Measurements from ENCODE around the gene UBP1. TPM values are rescaled to one million over a fixed set of nuclear protein-coding genes. Genes with fewer than 3 reads are reported as not detected.

UBP1 gene
- total and polyA plus RNA-seq, 9 of the 15 experiments (the other 6 are each of a cell fraction or from before 2014, with no cell fraction given), result 13.6 to 143 (median 79.6) TPM

DNA sequence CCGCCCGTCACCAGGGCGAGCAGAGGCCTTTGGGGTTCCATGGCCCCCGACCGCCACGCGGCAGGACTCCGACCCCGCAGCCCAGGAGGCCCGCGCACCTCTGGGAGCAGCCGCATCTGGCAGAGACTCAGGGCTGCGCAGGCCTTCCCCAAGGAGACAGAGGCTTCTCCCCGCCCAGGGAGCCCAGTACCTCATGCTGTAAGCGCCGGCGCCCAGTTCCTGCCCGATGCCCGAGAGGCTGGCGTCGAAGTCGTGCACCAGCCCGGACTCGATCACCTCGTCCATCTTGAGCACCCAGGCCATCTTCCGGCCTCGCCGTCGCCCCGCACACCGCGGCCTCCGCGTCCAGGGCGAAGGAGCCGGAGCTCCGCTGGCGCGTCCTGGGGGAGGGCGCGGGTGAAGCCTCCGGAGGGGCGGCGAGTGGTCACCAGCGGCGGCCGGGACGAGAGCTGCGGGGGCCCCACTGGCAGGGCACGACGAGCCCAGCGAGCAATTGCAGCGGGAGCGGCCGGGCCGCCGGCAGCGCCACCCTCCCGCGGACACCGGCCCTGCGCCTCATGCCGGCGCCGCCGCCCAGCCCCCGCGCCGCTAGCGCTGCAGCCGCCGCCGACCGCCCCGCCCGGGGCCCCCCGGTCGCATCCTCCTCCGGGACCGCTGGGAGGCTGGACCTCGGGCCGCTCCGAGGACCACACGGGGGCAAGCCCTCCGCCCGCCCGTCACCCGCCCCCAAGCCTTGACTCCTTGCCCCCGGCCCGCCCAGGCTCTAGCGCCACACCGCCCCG lies 468 bp downstream of the UBP1 start:
- CTCF ChIA-PET (ENCODE audit: low intra/inter-chr PET ratio), result interaction anchor here (0.9 kb wide), 1 partner anchor 307 kb away, joined by 3 read pairs; no protein-coding TSS in a partner anchor
- no peak for FAIRE-seq
- peaks cover 51% of the 10 kb centered on the region for H3K79me2 ChIP-seq (ENCODE audit: control insufficient read depth, insufficient read depth, low read length)
- TF ChIP-seq ZNF780A (CRISPR knock-in tag; IDR thresholded peaks at IDR 0.05) (no peak), NFRKB (IDR thresholded peaks at IDR 0.05; ENCODE audit: low read depth) (no peak), SIRT6 (IDR thresholded peaks at IDR 0.05; ENCODE audit: low read depth, low read length) (no peak), ZC3H8 (IDR thresholded peaks at IDR 0.05) (no peak), SRSF9 (IDR thresholded peaks at IDR 0.05; ENCODE audit: borderline replicate concordance, low read depth, low read length) (no peak), NR2F6 (CRISPR knock-in tag; IDR thresholded peaks at IDR 0.05) (no peak), GATAD2B (IDR thresholded peaks at IDR 0.05; ENCODE audit: borderline replicate concordance) (peak; percentile 93), BRF1 (IDR thresholded peaks at IDR 0.05; ENCODE audit: borderline replicate concordance, extremely low read depth, insufficient read length) (no peak), RFX7 (CRISPR knock-in tag; IDR thresholded peaks at IDR 0.05) (no peak), LCOR (CRISPR knock-in tag; IDR thresholded peaks at IDR 0.05) (no peak), PPARD (CRISPR knock-in tag; IDR thresholded peaks at IDR 0.05) (no peak)
- TF ChIP-seq, protein P1, sequence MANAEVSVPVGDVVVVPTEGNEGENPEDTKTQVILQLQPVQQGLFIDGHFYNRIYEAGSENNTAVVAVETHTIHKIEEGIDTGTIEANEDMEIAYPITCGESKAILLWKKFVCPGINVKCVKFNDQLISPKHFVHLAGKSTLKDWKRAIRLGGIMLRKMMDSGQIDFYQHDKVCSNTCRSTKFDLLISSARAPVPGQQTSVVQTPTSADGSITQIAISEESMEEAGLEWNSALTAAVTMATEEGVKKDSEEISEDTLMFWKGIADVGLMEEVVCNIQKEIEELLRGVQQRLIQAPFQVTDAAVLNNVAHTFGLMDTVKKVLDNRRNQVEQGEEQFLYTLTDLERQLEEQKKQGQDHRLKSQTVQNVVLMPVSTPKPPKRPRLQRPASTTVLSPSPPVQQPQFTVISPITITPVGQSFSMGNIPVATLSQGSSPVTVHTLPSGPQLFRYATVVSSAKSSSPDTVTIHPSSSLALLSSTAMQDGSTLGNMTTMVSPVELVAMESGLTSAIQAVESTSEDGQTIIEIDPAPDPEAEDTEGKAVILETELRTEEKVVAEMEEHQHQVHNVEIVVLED (CRISPR knock-in tag; IDR thresholded peaks at IDR 0.05), result no peak
- TF ChIP-seq, protein P2, sequence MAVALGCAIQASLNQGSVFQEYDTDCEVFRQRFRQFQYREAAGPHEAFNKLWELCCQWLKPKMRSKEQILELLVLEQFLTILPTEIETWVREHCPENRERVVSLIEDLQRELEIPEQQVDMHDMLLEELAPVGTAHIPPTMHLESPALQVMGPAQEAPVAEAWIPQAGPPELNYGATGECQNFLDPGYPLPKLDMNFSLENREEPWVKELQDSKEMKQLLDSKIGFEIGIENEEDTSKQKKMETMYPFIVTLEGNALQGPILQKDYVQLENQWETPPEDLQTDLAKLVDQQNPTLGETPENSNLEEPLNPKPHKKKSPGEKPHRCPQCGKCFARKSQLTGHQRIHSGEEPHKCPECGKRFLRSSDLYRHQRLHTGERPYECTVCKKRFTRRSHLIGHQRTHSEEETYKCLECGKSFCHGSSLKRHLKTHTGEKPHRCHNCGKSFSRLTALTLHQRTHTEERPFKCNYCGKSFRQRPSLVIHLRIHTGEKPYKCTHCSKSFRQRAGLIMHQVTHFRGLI (CRISPR knock-in tag; IDR thresholded peaks at IDR 0.05), result no peak
- TF ChIP-seq, protein P3, sequence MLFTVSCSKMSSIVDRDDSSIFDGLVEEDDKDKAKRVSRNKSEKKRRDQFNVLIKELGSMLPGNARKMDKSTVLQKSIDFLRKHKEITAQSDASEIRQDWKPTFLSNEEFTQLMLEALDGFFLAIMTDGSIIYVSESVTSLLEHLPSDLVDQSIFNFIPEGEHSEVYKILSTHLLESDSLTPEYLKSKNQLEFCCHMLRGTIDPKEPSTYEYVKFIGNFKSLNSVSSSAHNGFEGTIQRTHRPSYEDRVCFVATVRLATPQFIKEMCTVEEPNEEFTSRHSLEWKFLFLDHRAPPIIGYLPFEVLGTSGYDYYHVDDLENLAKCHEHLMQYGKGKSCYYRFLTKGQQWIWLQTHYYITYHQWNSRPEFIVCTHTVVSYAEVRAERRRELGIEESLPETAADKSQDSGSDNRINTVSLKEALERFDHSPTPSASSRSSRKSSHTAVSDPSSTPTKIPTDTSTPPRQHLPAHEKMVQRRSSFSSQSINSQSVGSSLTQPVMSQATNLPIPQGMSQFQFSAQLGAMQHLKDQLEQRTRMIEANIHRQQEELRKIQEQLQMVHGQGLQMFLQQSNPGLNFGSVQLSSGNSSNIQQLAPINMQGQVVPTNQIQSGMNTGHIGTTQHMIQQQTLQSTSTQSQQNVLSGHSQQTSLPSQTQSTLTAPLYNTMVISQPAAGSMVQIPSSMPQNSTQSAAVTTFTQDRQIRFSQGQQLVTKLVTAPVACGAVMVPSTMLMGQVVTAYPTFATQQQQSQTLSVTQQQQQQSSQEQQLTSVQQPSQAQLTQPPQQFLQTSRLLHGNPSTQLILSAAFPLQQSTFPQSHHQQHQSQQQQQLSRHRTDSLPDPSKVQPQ (CRISPR knock-in tag; IDR thresholded peaks at IDR 0.05; ENCODE audit: borderline replicate concordance), result no peak
- TF ChIP-seq, protein P4, sequence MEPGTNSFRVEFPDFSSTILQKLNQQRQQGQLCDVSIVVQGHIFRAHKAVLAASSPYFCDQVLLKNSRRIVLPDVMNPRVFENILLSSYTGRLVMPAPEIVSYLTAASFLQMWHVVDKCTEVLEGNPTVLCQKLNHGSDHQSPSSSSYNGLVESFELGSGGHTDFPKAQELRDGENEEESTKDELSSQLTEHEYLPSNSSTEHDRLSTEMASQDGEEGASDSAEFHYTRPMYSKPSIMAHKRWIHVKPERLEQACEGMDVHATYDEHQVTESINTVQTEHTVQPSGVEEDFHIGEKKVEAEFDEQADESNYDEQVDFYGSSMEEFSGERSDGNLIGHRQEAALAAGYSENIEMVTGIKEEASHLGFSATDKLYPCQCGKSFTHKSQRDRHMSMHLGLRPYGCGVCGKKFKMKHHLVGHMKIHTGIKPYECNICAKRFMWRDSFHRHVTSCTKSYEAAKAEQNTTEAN (CRISPR knock-in tag; IDR thresholded peaks at IDR 0.05), result 0 out of 2 replicates have a peak, but pooled peaks have one; percentile 62

More for the DNA sequence above, 468 bp downstream of the UBP1 start:
- WGBS (ENCODE audit: insufficient coverage, low coverage, missing lambda C conversion rate), result under 1% methylated on average over 66 of the region's 93 CpGs
- Histone ChIP-seq H3K9me1 (ENCODE audit: control insufficient read depth, insufficient read depth, low read length) (no peaks in the 10 kb centered on the region), H4K20me1 (replicated peaks; ENCODE audit: control insufficient read depth, insufficient read depth, low read length) (peaks cover 32% of the 10 kb centered on the region), H3K4me2 (ENCODE audit: insufficient read depth, low read length) (peak overlapping the region; percentile 89), H3K27ac (ENCODE audit: extremely low read depth, low read depth, low read length) (peak overlapping the region; percentile 90), H3K36me3 (ENCODE audit: control insufficient read depth, insufficient read depth, low read length) (peaks cover 4% of the 10 kb centered on the region; the same call in 2 of the 3 replicates), H3K9me3 (replicated peaks; ENCODE audit: control insufficient read depth, insufficient read depth, low read depth, low read length) (no peaks in the 10 kb centered on the region), H3K27me3 (ENCODE audit: control insufficient read depth in 2 of 2, insufficient read depth in 2 of 2, low read length in 2 of 2) (no peaks in the 10 kb centered on the region), H3K9ac (ENCODE audit: insufficient read depth in 1 of 2, low read depth in 2 of 2, low read length in 2 of 2) (peak overlapping the region; percentile 87 to 99), H3K4me3 (peak overlapping the region; percentile 89), H2AFZ (ENCODE audit: low read depth, low read length) (peak overlapping the region; percentile 87), H3K4me1 (replicated peaks in 1 of 2; ENCODE audit: control insufficient read depth in 2 of 2, insufficient read depth in 2 of 2, low read length in 2 of 2) (peaks cover 9 to 23% of the 10 kb centered on the region in 2 experiments; a peak in 4 of 5 replicates)
- no TSS peak for BruUV-seq (replicated peaks)
- ATAC-seq (peak; percentile 63), DNase-seq (ENCODE audit: extremely low read depth in 1 of 4, low spot score in 3 of 4) (peak; percentile 55 to 92 (median 86))
- POLR2A ChIA-PET, result interaction anchor here (0.6 to 4.6 kb wide), 17 partner anchors 10 to 1964 kb away, joined by 3 to 94 read pairs (median 4); no protein-coding TSS in a partner anchor
- intact Hi-C loops (cut with micrococcal nuclease) (loop anchor here (5.0 kb wide), 1 partner anchor 348 kb away; no protein-coding TSS in a partner anchor), in situ Hi-C loops (cut with MboI) (no loop called here)
